ENCODE results near the gene RAB11FIP3. TPM values are rescaled to one million over a fixed set of nuclear protein-coding genes. Genes with fewer than 3 reads are reported as not detected.
A peak's percentile ranks its signal among the peaks of the same experiment; 100 is the strongest.

The RAB11FIP3 gene
- total RNA-seq, 1 donor from 2014 or later = 47.0 TPM

- Histone ChIP-seq H3K27me3 (peaks cover 7% of the 10 kb centered on the region), H3K4me1 (peaks cover 9 to 16% of the 10 kb centered on the region in 2 donors), H3K36me3 (no peaks in the 10 kb centered on the region), H3K4me3 (no peak overlapping the region), H3K27ac (no peak overlapping the region), H3K9me3 (no peaks in the 10 kb centered on the region)
- no peak for TF ChIP-seq CTCF (IDR thresholded peaks at IDR 0.05)
- no peak for DNase-seq (ENCODE audit: low spot score in 2 of 2)
- intact Hi-C loops (cut with DNase I) = no loop called here
Measured at GRCh38 chr16:561957-562938, 136.8 kb downstream of the RAB11FIP3 start.

GRCh38 chr16:563072-563644 lies 137.7 kb downstream of the RAB11FIP3 start:
- Histone ChIP-seq H3K4me1 (peaks cover 9 to 17% of the 10 kb centered on the region in 2 donors), H3K27ac (no peak overlapping the region), H3K9me3 (no peaks in the 10 kb centered on the region), H3K4me3 (no peak overlapping the region), H3K36me3 (no peaks in the 10 kb centered on the region), H3K27me3 (peaks cover 7% of the 10 kb centered on the region)
- no peak for DNase-seq (ENCODE audit: low spot score in 2 of 2)
- TF ChIP-seq CTCF (IDR thresholded peaks at IDR 0.05) = no peak
- intact Hi-C loops (cut with DNase I) = no loop called here

- Histone ChIP-seq H3K4me3 (no peak overlapping the region), H3K27ac (no peak overlapping the region), H3K27me3 (no peaks in the 10 kb centered on the region), H3K36me3 (no peaks in the 10 kb centered on the region), H3K4me1 (peaks cover 9 to 20% of the 10 kb centered on the region in 2 donors), H3K9me3 (no peaks in the 10 kb centered on the region)
- no peak for TF ChIP-seq CTCF (IDR thresholded peaks at IDR 0.05)
- intact Hi-C loops (cut with DNase I) = no loop called here
- no peak for DNase-seq (ENCODE audit: low spot score in 2 of 2)
Measured at GRCh38 chr16:564690-565418, 139.4 kb downstream of the RAB11FIP3 start.

- peaks cover 9 to 22% of the 10 kb centered on the region in 2 donors for H3K4me1 ChIP-seq
- H3K27ac ChIP-seq = no peak overlapping the region
- no peak for DNase-seq (ENCODE audit: low spot score in 2 of 2)
- intact Hi-C loops (cut with DNase I) = no loop called here
- no peaks in the 10 kb centered on the region for H3K27me3 ChIP-seq
- H3K9me3 ChIP-seq = no peaks in the 10 kb centered on the region
- TF ChIP-seq CTCF (IDR thresholded peaks at IDR 0.05) = no peak
- H3K36me3 ChIP-seq = no peaks in the 10 kb centered on the region
- H3K4me3 ChIP-seq = peak overlapping the region in 1 of 2 donors; percentile 52
Measured at GRCh38 chr16:565419-566330, 140.2 kb downstream of the RAB11FIP3 start.
